H1 (cell line): ENCODE results near the gene GSTO2. TPM values are rescaled to one million over a fixed set of nuclear protein-coding genes. Genes with fewer than 3 reads are reported as not detected.

ENCODE experiments used
- CTCF ChIA-PET: fragments of 300-600 bp; sonication (Branson Sonifier 250); formaldehyde crosslinking; loops from one replicate; lab custom pipeline; 2021; ENCODE audit not compliant: partially characterized antibody; lab: Charles Lee
- POLR2A ChIA-PET: fragments of 300-600 bp; sonication (Branson Sonifier 250); formaldehyde crosslinking; loops from one replicate; lab custom pipeline; 2021; ENCODE audit warnings: inconsistent platforms; ENCODE audit not compliant: partially characterized antibody; lab: Charles Lee
- DNase-seq, 2 experiments: peaks; one replicate each; pipeline versions ENCODE4 v3.0.0 to v3.0.0-alpha.2; 2010 to 2022; ENCODE audit warnings: low spot score in 2 of 2, low read depth in 1 of 2, mixed read lengths in 1 of 2
- FAIRE-seq: peaks from 2 replicates; lab custom pipeline; 2011; peaks lifted over from hg19 to GRCh38; lab: Jason Lieb, UNC
- H2AFZ ChIP-seq: 2 replicates; pipeline ENCODE4 v1.8.1; 2012; ENCODE audit warnings: low read length, inconsistent platforms
- H2AK5ac ChIP-seq: 2 replicates; pipeline ENCODE4 v1.6.1; 2013; ENCODE audit warnings: low read depth, low read length
- H2BK120ac ChIP-seq: replicated peaks from 2 replicates; pipeline ENCODE3; 2013; ENCODE audit warnings: low read depth, low read length, inconsistent platforms
- H2BK12ac ChIP-seq: 2 replicates; pipeline ENCODE4 v1.6.1; 2013; ENCODE audit warnings: low read depth, low read length
- H2BK15ac ChIP-seq: 2 replicates; pipeline ENCODE4 v1.6.1; 2013; ENCODE audit warnings: low read length
- H2BK20ac ChIP-seq: 2 replicates; pipeline ENCODE4 v1.6.1; 2013; ENCODE audit warnings: low read length
- H2BK5ac ChIP-seq: 2 replicates; pipeline ENCODE4 v1.6.1; 2013; ENCODE audit warnings: low read depth, low read length
- H3K14ac ChIP-seq: 2 replicates; pipeline ENCODE4 v1.6.1; 2013; ENCODE audit warnings: inconsistent platforms; ENCODE audit not compliant: insufficient read length
- H3K18ac ChIP-seq: 2 replicates; pipeline ENCODE4 v1.6.1; 2013; ENCODE audit warnings: low read length; ENCODE audit errors: extremely low read depth
- H3K23ac ChIP-seq: 2 replicates; pipeline ENCODE4 v1.6.1; 2013; ENCODE audit warnings: inconsistent platforms; ENCODE audit not compliant: insufficient read length
- H3K23me2 ChIP-seq: 2 replicates; pipeline ENCODE4 v1.6.1; 2013; ENCODE audit warnings: low read depth, low read length
- H3K27ac ChIP-seq: 2 replicates; pipeline ENCODE4 v1.6.1; 2011; ENCODE audit warnings: low read depth, low read length, inconsistent platforms
- H3K27me3 ChIP-seq, 4 experiments: replicated peaks in 1 of 4; 1 replicate in 1 of 4; 2 replicates in 3 of 4; pipeline versions ENCODE4 v1.6.1 to v1.8.1; 2011 to 2013; ENCODE audit warnings: low read length in 3 of 4, mild to moderate bottlenecking in 3 of 4, inconsistent platforms in 2 of 4, mixed read lengths in 2 of 4, moderate library complexity in 1 of 4; ENCODE audit not compliant: control insufficient read depth in 3 of 4, insufficient read depth in 3 of 4; ENCODE audit errors: extremely low read depth in 1 of 4
- H3K36me3 ChIP-seq, 4 experiments: 2 replicates each; pipeline versions ENCODE4 v1.6.1 to v1.8.1; 2011 to 2013; ENCODE audit warnings: mild to moderate bottlenecking in 4 of 4, low read length in 3 of 4, moderate library complexity in 2 of 4, control low read depth in 1 of 4, inconsistent platforms in 1 of 4; ENCODE audit not compliant: insufficient read depth in 4 of 4, control insufficient read depth in 2 of 4
- H3K4ac ChIP-seq: replicated peaks from 2 replicates; pipeline ENCODE3; 2013; ENCODE audit warnings: low read length, low read depth, mixed read lengths, inconsistent platforms; ENCODE audit not compliant: insufficient read length
- H3K4me1 ChIP-seq, 4 experiments: replicated peaks in 1 of 4; 1 replicate in 1 of 4; 2 replicates in 3 of 4; pipeline versions ENCODE4 v1.6.1 to v1.8.1; 2011 to 2013; ENCODE audit warnings: low read length in 3 of 4, inconsistent platforms in 2 of 4, mixed read lengths in 1 of 4; ENCODE audit not compliant: insufficient read depth in 4 of 4, control insufficient read depth in 3 of 4
- H3K4me2 ChIP-seq, 2 experiments: 2 replicates each; pipeline versions ENCODE4 v1.6.1 to v1.8.1; 2011 to 2013; ENCODE audit warnings: low read depth in 2 of 2, low read length in 2 of 2, control low read depth in 1 of 2, inconsistent platforms in 1 of 2, mild to moderate bottlenecking in 1 of 2; ENCODE audit not compliant: insufficient read depth in 1 of 2
- H3K4me3 ChIP-seq, 4 experiments: fragments of 200-600, 300-600 bp in 1 of 4; sonication (generic), shearing (Covaris generic), sonication (Bioruptor Twin) in 1 of 4; 2 replicates each; pipeline versions ENCODE4 v1.5.1 to v1.8.1; 2011 to 2016; ENCODE audit warnings: low read length in 4 of 4, low read depth in 3 of 4, control low read depth in 2 of 4, inconsistent platforms in 2 of 4, mild to moderate bottlenecking in 2 of 4, mixed read lengths in 1 of 4, moderate library complexity in 1 of 4; ENCODE audit not compliant: insufficient read depth in 2 of 4; ENCODE audit errors: extremely low read depth in 1 of 4
- H3K56ac ChIP-seq: replicated peaks from 2 replicates; pipeline ENCODE3; 2013; ENCODE audit warnings: low read depth, mild to moderate bottlenecking, mixed read lengths, low read length, inconsistent platforms; ENCODE audit not compliant: insufficient read length
- H3K79me1 ChIP-seq: 2 replicates; pipeline ENCODE4 v1.6.1; 2013; ENCODE audit warnings: low read depth, low read length, control low read depth
- H3K79me2 ChIP-seq, 2 experiments: 2 replicates each; pipeline versions ENCODE4 v1.6.1 to v1.8.1; 2012 to 2013; ENCODE audit warnings: low read length in 2 of 2, mild to moderate bottlenecking in 2 of 2, inconsistent platforms in 1 of 2; ENCODE audit not compliant: insufficient read depth in 2 of 2, control insufficient read depth in 1 of 2
- H3K9ac ChIP-seq, 4 experiments: replicated peaks in 1 of 4; 1 replicate in 1 of 4; 2 replicates in 3 of 4; pipeline versions ENCODE4 v1.6.1 to v1.8.1; 2011 to 2013; ENCODE audit warnings: low read depth in 3 of 4, low read length in 3 of 4, control low read depth in 2 of 4, mild to moderate bottlenecking in 2 of 4, moderate library complexity in 2 of 4, inconsistent platforms in 1 of 4; ENCODE audit errors: extremely low read depth in 1 of 4
- H3K9me3 ChIP-seq, 2 experiments: 2 replicates each; pipeline versions ENCODE4 v1.6.1 to v1.8.1; 2012 to 2013; ENCODE audit warnings: mild to moderate bottlenecking in 2 of 2, moderate library complexity in 2 of 2, control low read depth in 1 of 2, inconsistent platforms in 1 of 2, low read depth in 1 of 2, low read length in 1 of 2, mixed read lengths in 1 of 2; ENCODE audit not compliant: insufficient read depth in 2 of 2
- H4K20me1 ChIP-seq, 2 experiments: replicated peaks in 1 of 2; 2 replicates each; pipeline versions ENCODE3 to v1.8.1; 2011 to 2013; ENCODE audit warnings: inconsistent platforms in 2 of 2, low read length in 2 of 2, mild to moderate bottlenecking in 1 of 2; ENCODE audit not compliant: insufficient read depth in 2 of 2, control insufficient read depth in 1 of 2
- H4K5ac ChIP-seq: 2 replicates; pipeline ENCODE4 v1.6.1; 2013; ENCODE audit warnings: low read length, low read depth, mixed read lengths, inconsistent platforms; ENCODE audit not compliant: insufficient read length
- H4K8ac ChIP-seq: 2 replicates; pipeline ENCODE4 v1.8.0; 2013; ENCODE audit warnings: mild to moderate bottlenecking, moderate library complexity, low read length, inconsistent platforms; ENCODE audit not compliant: insufficient read depth; ENCODE audit errors: extremely low read depth
- H4K91ac ChIP-seq: replicated peaks from 2 replicates; pipeline ENCODE3; 2013; ENCODE audit warnings: low read length, mixed read lengths, inconsistent platforms; ENCODE audit not compliant: insufficient read length
- ASH2L ChIP-seq: fragments of 200-600, 300-600 bp; sonication (generic); IDR thresholded peaks from one replicate; pipeline ENCODE4 v1.7.1; 2017; ENCODE audit warnings: low read length
- CBX8 ChIP-seq: fragments of 300-800, 300-1000 bp; sonication (generic); IDR thresholded peaks from 2 replicates; pipeline ENCODE4 v1.7.1; 2016; ENCODE audit warnings: low read depth, low read length, borderline replicate concordance
- E2F6 ChIP-seq: IDR thresholded peaks from 2 replicates; pipeline ENCODE4 v1.6.1; 2012; ENCODE audit warnings: inconsistent platforms
- HDAC2 ChIP-seq, 2 experiments: fragments of 300-600 bp in 1 of 2; sonication (generic) in 1 of 2; IDR thresholded peaks; 2 replicates each; pipeline ENCODE4 v1.6.1; 2011 to 2012; ENCODE audit warnings: low read depth in 2 of 2, low read length in 2 of 2, mild to moderate bottlenecking in 2 of 2, moderate library complexity in 2 of 2, borderline replicate concordance in 1 of 2, inconsistent platforms in 1 of 2
- HDAC6 ChIP-seq: IDR thresholded peaks from one replicate; pipeline ENCODE4 v1.7.1; 2012; ENCODE audit warnings: low read depth, mild to moderate bottlenecking, inconsistent platforms, low read length, moderate library complexity
- JUN ChIP-seq: IDR thresholded peaks from 2 replicates; pipeline ENCODE4 v1.6.1; 2011; ENCODE audit warnings: low read depth, mild to moderate bottlenecking, improper control_type of control experiment, low read length
- KDM5A ChIP-seq: fragments of 200-600 bp; IDR thresholded peaks from 2 replicates; pipeline ENCODE4 v1.7.1; 2012; ENCODE audit warnings: mild to moderate bottlenecking, low read length, inconsistent platforms, mixed read lengths
- MAFK ChIP-seq: IDR thresholded peaks from 2 replicates; pipeline ENCODE4 v1.6.1; 2012; ENCODE audit warnings: low read depth, mild to moderate bottlenecking, improper control_type of control experiment, low read length
- PHF8 ChIP-seq: fragments of 200-600 bp; sonication (generic); conservative IDR thresholded peaks from 2 replicates; pipeline ENCODE4 v1.7.1; 2012; ENCODE audit warnings: low read depth, mild to moderate bottlenecking, inconsistent platforms, low read length, moderate library complexity
- WGBS, 2 experiments: shearing (Covaris generic) in 1 of 2; methylation state at CpG; one replicate each; pipeline versions ENCODE4 v1.1.6 to v1.1.7; 2013 to 2015; ENCODE audit warnings: low lambda C conversion rate in 2 of 2, mixed read lengths in 2 of 2, inconsistent platforms in 1 of 2, low coverage in 1 of 2, missing lambda C conversion rate in 1 of 2; ENCODE audit not compliant: insufficient replicate concordance in 2 of 2, insufficient coverage in 1 of 2, insufficient read length in 1 of 2; ENCODE audit errors: extremely low coverage in 1 of 2, missing lambda C conversion rate in 1 of 2; 5-methylcytosine and 5-hydroxymethylcytosine counted together
- polyA plus RNA-seq, 7 experiments: library from polyadenylated mRNA; depleted of rRNA in 3 of 7; stranded (reverse) in 5 of 7; unstranded in 2 of 7; fragments of >200 nt in 5 of 7; fragments of 200-250 nt in 2 of 7; gene quantifications; 1 replicate in 5 of 7; 2 replicates in 1 of 7; 4 replicates in 1 of 7; pipeline versions ENCODE4 v1.2.1 to v1.2.3, GENCODE V29; 2011 to 2013; ENCODE audit warnings: missing spikeins in 2 of 7, mixed read lengths in 2 of 7
- total RNA-seq: library from RNA; stranded (reverse); fragmentation: NEBNext Ultra II Directional; extraction: Animal tissue kit (Norgen Biotek cat#: 25700); gene quantifications from 2 replicates; pipeline ENCODE4 v1.2.1, GENCODE V29; 2021
- TF ChIP-seq, protein P1 (sequence below): IDR thresholded peaks from 2 replicates; pipeline ENCODE4 v1.6.1; 2011; ENCODE audit warnings: low read length, improper control_type of control experiment

GSTO2 gene
- total and polyA plus RNA-seq, 2 of the 8 experiments (the other 6 are each of a cell fraction or from before 2014, with no cell fraction given) = 13.1 to 41.7 TPM

- Histone ChIP-seq H3K23ac (no peak overlapping the region), H3K36me3 (no peaks in the 10 kb centered on the region), H3K18ac (no peak overlapping the region), H3K27ac (peak overlapping the region; percentile 48), H4K5ac (no peak overlapping the region), H4K91ac (no peak overlapping the region), H3K27me3 (no peaks in the 10 kb centered on the region), H4K8ac (no peak overlapping the region), H2BK5ac (peak overlapping the region; percentile 62), H3K9me3 (no peaks in the 10 kb centered on the region), H3K4me3 (no peak overlapping the region), H2AFZ (no peak overlapping the region), H4K20me1 (peaks cover 4 to 9% of the 10 kb centered on the region in 2 experiments), H3K9ac (no peak overlapping the region; a peak in 1 of 7 replicates), H3K79me2 (peaks cover 19 to 82% of the 10 kb centered on the region in 2 experiments), H3K4ac (no peak overlapping the region), H2BK20ac (0 out of 2 replicates have a peak overlapping the region, but pooled peaks have one; percentile 67), H3K4me1 (peaks cover 36 to 67% (median 49%) of the 10 kb centered on the region in 4 experiments), H3K14ac (no peak overlapping the region), H2BK120ac (no peak overlapping the region), H2BK12ac (peak overlapping the region; percentile 53; the same call in 1 of the 2 replicates), H2BK15ac (peak overlapping the region; percentile 75; the same call in 1 of the 2 replicates), H3K23me2 (peaks cover 15% of the 10 kb centered on the region), H3K79me1 (peaks cover 24% of the 10 kb centered on the region), H3K4me2 (peak overlapping the region; percentile 21 to 36; a peak in 2 of 4 replicates), H2AK5ac (peak overlapping the region; percentile 69; the same call in 1 of the 2 replicates), H3K56ac (no peak overlapping the region)
- CTCF ChIA-PET = interaction anchor here (0.6 to 7.3 kb wide), 8 partner anchors 11 to 246 kb away, joined by 3 to 86 read pairs (median 4); no protein-coding TSS in a partner anchor
- WGBS, 2 experiments = 94% methylated on average over 15 of the region's 15 CpGs; no CpG with 5 or more reads in 1 of the 2 experiments
- FAIRE-seq = no peak
- peak in 1 of 2 experiments; percentile 45 for DNase-seq
- POLR2A ChIA-PET = interaction anchor here (1.4 kb wide), 1 partner anchor 16 kb away, joined by 3 read pairs; no protein-coding TSS in a partner anchor
- TF ChIP-seq PHF8 = no peak
- TF ChIP-seq, protein P1, sequence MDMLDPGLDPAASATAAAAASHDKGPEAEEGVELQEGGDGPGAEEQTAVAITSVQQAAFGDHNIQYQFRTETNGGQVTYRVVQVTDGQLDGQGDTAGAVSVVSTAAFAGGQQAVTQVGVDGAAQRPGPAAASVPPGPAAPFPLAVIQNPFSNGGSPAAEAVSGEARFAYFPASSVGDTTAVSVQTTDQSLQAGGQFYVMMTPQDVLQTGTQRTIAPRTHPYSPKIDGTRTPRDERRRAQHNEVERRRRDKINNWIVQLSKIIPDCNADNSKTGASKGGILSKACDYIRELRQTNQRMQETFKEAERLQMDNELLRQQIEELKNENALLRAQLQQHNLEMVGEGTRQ = no peak
- no peak for TF ChIP-seq CBX8
- TF ChIP-seq MAFK = no peak
- TF ChIP-seq HDAC6 = no peak
- no peak for TF ChIP-seq HDAC2 (IDR thresholded peaks at IDR 0.05; ENCODE audit: borderline replicate concordance in 1 of 2, low read depth in 2 of 2, low read length in 2 of 2)
- no peak for TF ChIP-seq ASH2L
- no peak for TF ChIP-seq JUN
- TF ChIP-seq E2F6 = no peak
- no peak for TF ChIP-seq KDM5A
Observed at GRCh38 chr10:104333728-104334373, 64.9 kb downstream of the GSTO2 start.
